ENCODE measurements around the gene GSN.

The GSN gene

GRCh38 chr9:121294866-121295661 lies 27.1 kb downstream of the GSN start:
- peaks cover 10% of the 10 kb centered on the region for H3K4me1 ChIP-seq (ENCODE audit: insufficient read depth, low read length)
- H3K36me3 ChIP-seq (ENCODE audit: insufficient read depth, low read length) = no peaks in the 10 kb centered on the region
- no peak overlapping the region for H3K9ac ChIP-seq (ENCODE audit: low read depth, low read length)
- H3K9me3 ChIP-seq (ENCODE audit: control insufficient read depth, insufficient read depth, low read length) = no peaks in the 10 kb centered on the region

- H3K9me3 ChIP-seq (ENCODE audit: control insufficient read depth, insufficient read depth, low read length) = no peaks in the 10 kb centered on the region
- H3K36me3 ChIP-seq (ENCODE audit: insufficient read depth, low read length) = no peaks in the 10 kb centered on the region
- H3K9ac ChIP-seq (ENCODE audit: low read depth, low read length) = no peak overlapping the region
- peaks cover 10% of the 10 kb centered on the region for H3K4me1 ChIP-seq (ENCODE audit: insufficient read depth, low read length)
Observed at GRCh38 chr9:121295662-121296191, 27.8 kb downstream of the GSN start.

GRCh38 chr9:121296213-121297127 lies 28.5 kb downstream of the GSN start:
- no peaks in the 10 kb centered on the region for H3K36me3 ChIP-seq (ENCODE audit: insufficient read depth, low read length)
- H3K9me3 ChIP-seq (ENCODE audit: control insufficient read depth, insufficient read depth, low read length) = no peaks in the 10 kb centered on the region
- peaks cover 10% of the 10 kb centered on the region for H3K4me1 ChIP-seq (ENCODE audit: insufficient read depth, low read length)
- no peak overlapping the region for H3K9ac ChIP-seq (ENCODE audit: low read depth, low read length)

DNA sequence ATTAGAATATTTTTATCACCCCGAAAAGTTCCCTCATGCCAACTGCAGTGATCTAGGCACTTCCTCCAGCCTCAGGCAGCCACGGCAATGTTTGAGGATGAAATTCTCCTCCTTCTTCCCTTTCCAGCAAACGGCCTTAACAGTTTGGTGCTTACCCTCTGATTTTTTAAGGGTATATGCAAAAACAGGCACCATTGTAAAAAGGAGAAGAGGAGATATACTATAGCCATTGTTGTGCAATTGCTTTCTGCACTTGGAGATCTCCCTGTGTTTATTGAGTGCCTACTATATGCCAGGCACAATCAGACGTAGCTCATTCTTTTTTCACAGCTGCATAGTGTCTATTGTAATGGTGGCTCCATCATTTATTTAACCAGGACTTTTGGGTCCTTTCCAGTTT lies 29.4 kb downstream of the GSN start:
- H3K9me3 ChIP-seq (ENCODE audit: control insufficient read depth, insufficient read depth, low read length) = no peaks in the 10 kb centered on the region
- H3K9ac ChIP-seq (ENCODE audit: low read depth, low read length) = no peak overlapping the region
- H3K4me1 ChIP-seq (ENCODE audit: insufficient read depth, low read length) = peaks cover 10% of the 10 kb centered on the region
- no peaks in the 10 kb centered on the region for H3K36me3 ChIP-seq (ENCODE audit: insufficient read depth, low read length)

- no peaks in the 10 kb centered on the region for H3K36me3 ChIP-seq (ENCODE audit: insufficient read depth, low read length)
- peaks cover 10% of the 10 kb centered on the region for H3K4me1 ChIP-seq (ENCODE audit: insufficient read depth, low read length)
- no peak overlapping the region for H3K9ac ChIP-seq (ENCODE audit: low read depth, low read length)
- H3K9me3 ChIP-seq (ENCODE audit: control insufficient read depth, insufficient read depth, low read length) = no peaks in the 10 kb centered on the region
Observed at GRCh38 chr9:121298016-121298538, 30.1 kb downstream of the GSN start.

DNA sequence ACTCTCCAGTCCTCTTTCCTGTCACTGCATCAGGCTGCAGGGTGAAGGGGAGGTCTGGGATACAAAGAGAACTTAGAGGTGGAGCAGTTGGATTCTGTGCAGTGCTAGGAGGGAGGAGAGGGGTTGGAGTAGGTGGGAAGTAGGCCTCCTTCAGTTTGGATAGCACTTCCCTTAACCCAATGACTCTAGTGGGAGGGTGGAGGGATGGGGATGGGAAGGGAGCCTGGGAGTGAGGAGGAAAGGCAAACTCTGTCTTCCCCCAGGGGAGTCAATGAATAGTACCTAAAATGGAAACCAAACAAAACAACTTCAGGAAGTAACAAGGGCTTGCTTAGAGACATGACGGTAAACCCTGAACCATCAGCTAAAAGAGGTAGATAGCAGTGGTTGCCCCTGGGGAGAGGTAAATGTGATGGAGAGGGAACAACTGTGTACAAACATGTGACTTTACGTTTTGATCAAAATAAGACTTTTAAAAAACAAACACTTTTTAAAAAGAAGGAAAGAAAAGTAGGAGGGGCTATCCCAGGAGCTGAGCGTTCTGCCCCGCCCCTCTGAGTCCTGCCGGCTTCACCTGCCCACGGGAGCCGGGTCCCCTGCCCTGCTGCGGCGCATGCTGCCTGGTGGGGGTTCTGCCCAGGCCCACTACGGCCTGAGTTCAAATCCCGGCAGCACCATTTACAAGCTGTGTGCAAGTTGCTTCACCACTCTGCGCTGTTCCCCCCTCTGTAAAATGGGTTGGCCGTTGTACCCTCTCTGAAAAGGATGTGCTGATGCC lies 30.9 kb downstream of the GSN start:
- Histone ChIP-seq H3K4me1 (ENCODE audit: insufficient read depth, low read length) (peaks cover 10% of the 10 kb centered on the region), H3K9ac (ENCODE audit: low read depth, low read length) (peak overlapping the region; percentile 55; the same call in 1 of the 2 replicates), H3K9me3 (ENCODE audit: control insufficient read depth, insufficient read depth, low read length) (no peaks in the 10 kb centered on the region), H3K36me3 (ENCODE audit: insufficient read depth, low read length) (no peaks in the 10 kb centered on the region)

- H3K4me1 ChIP-seq (ENCODE audit: insufficient read depth, low read length) = peaks cover 10% of the 10 kb centered on the region
- H3K9me3 ChIP-seq (ENCODE audit: control insufficient read depth, insufficient read depth, low read length) = no peaks in the 10 kb centered on the region
- H3K9ac ChIP-seq (ENCODE audit: low read depth, low read length) = peak overlapping the region; percentile 55
- no peaks in the 10 kb centered on the region for H3K36me3 ChIP-seq (ENCODE audit: insufficient read depth, low read length)
Observed at GRCh38 chr9:121299467-121300282, 31.7 kb downstream of the GSN start.

DNA sequence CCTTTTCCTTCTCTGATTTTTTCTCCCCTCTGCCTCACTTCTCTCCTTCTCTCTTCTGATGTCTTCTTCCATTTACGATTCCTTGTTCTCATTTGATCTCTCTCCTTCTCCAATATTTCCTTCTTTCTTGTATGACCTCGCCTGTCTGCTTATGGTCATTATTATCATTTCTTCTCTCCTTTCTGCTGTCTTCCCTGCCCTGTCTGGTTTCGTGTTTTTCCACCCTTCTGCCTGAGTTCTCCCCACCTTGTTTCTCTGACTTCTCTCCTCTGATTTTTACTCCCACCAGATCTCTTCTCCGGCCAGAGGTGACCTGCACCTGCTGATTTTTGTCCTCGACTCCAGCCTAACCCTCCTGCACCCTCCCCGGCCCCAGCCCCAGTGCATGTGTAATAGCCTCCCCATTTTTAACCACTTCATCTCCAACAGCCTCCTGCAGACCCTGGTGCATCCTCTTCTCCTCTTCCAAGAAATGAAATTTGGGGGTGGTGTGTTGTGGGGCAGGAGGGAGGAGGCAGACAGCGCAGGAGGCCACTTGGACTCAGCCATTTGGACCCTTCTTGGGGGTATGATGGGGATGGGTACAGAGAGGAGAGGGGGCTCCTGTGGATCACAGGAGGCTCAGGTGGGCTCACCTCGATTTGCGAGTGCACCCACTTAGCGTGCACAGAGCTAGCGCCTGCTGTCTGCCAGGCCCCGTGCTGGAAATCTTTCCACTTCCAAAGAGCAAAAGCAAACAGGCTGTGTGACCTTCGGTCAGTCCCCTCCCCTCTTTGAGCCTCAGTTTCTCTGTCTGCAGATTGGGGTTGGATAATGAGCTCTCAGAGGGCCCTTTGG lies 32.5 kb downstream of the GSN start:
- H3K9ac ChIP-seq (ENCODE audit: low read depth, low read length) = peak overlapping the region; percentile 55; the same call in 1 of the 2 replicates
- no peaks in the 10 kb centered on the region for H3K9me3 ChIP-seq (ENCODE audit: control insufficient read depth, insufficient read depth, low read length)
- H3K36me3 ChIP-seq (ENCODE audit: insufficient read depth, low read length) = no peaks in the 10 kb centered on the region
- peaks cover 10% of the 10 kb centered on the region for H3K4me1 ChIP-seq (ENCODE audit: insufficient read depth, low read length)

GRCh38 chr9:121301881-121302286 lies 33.9 kb downstream of the GSN start:
- H3K36me3 ChIP-seq (ENCODE audit: insufficient read depth, low read length) = no peaks in the 10 kb centered on the region
- H3K4me1 ChIP-seq (ENCODE audit: insufficient read depth, low read length) = peaks cover 10% of the 10 kb centered on the region
- H3K9me3 ChIP-seq (ENCODE audit: control insufficient read depth, insufficient read depth, low read length) = no peaks in the 10 kb centered on the region
- no peak overlapping the region for H3K9ac ChIP-seq (ENCODE audit: low read depth, low read length)

GRCh38 chr9:121302341-121302740 lies 34.4 kb downstream of the GSN start:
- peaks cover 10% of the 10 kb centered on the region for H3K4me1 ChIP-seq (ENCODE audit: insufficient read depth, low read length)
- H3K9ac ChIP-seq (ENCODE audit: low read depth, low read length) = no peak overlapping the region
- H3K36me3 ChIP-seq (ENCODE audit: insufficient read depth, low read length) = no peaks in the 10 kb centered on the region
- no peaks in the 10 kb centered on the region for H3K9me3 ChIP-seq (ENCODE audit: control insufficient read depth, insufficient read depth, low read length)

- no peak overlapping the region for H3K9ac ChIP-seq (ENCODE audit: low read depth, low read length)
- peaks cover 10% of the 10 kb centered on the region for H3K4me1 ChIP-seq (ENCODE audit: insufficient read depth, low read length)
- no peaks in the 10 kb centered on the region for H3K36me3 ChIP-seq (ENCODE audit: insufficient read depth, low read length)
Observed at GRCh38 chr9:121302786-121303185, 34.8 kb downstream of the GSN start.

DNA sequence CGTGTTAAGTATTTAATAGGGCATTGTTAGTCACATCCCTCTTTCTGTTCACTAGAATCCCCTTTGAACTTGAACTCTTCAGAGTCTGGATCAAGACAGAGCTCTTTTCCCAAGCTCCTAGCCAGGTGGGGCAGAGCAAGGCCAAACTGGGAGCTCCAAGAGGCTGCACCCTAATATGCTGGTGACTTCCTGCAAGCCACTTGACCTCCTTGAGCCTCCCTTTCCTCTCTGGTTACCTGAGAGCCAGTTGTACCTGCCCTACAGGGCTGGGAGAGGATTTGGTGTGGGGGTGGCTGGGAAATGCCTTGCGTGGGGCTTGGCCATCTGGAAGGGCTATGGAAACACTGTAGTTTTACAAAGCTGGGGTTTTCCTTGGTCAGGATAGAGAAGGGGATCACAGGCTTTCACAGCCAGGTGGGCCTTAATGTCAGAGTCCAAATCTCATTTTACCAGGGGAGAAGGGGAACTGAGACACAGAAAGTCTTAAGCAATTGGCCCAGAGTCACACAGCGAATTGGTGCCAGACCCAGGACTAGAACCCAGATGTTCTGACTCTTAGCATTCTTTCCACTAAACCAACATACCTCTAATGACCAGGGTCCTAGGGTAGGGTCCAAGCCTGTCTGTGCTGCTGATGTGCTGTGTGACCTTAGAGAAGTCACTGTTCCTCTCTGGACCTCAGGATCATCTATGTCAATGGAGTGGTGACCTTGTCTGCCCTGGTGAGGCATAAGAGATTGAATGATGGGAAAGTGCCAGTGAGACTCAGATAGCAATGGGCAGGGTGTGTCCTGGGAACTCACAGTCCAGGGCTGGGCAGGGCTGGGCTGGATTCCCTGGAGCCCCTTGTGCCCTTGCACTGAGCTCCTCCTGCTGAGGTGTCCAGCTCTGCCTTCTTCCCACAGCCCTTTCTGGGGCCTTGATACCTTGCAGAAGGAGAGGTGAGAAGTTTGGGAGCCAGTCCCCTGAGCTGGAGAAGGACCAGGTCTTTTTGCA lies 35.8 kb downstream of the GSN start:
- no peak overlapping the region for H3K9ac ChIP-seq (ENCODE audit: low read depth, low read length)
- H3K36me3 ChIP-seq (ENCODE audit: insufficient read depth, low read length) = no peaks in the 10 kb centered on the region
- H3K4me1 ChIP-seq (ENCODE audit: insufficient read depth, low read length) = peaks cover 2% of the 10 kb centered on the region; the same call in 1 of the 2 replicates

More at GRCh38 chr9:121302786-121303185, 34.8 kb downstream of the GSN start:
- no peaks in the 10 kb centered on the region for H3K9me3 ChIP-seq (ENCODE audit: control insufficient read depth, insufficient read depth, low read length)

More for the DNA sequence above, 35.8 kb downstream of the GSN start:
- H3K9me3 ChIP-seq (ENCODE audit: control insufficient read depth, insufficient read depth, low read length) = no peaks in the 10 kb centered on the region
